AG04449 (cell line): ENCODE results near the gene BRD9.
"Not testable (repeated sequence)": the region's sequence is repeated elsewhere in the genome, so short reads cannot be mapped to it uniquely, and the experiment has no call there.

ENCODE experiments used
- CTCF ChIA-PET: fragments of 350-600 bp; formaldehyde crosslinking; extraction: SDS; loops from one replicate; lab custom pipeline; 2021; ENCODE audit warnings: antibody characterized with exemption; lab: Yijun Ruan, JAX
- POLR2A ChIA-PET: fragments of 400-600, 350-600 bp; formaldehyde crosslinking; extraction: SDS; loops from one replicate; lab custom pipeline; 2020; ENCODE audit warnings: antibody characterized with exemption, inconsistent platforms; lab: Yijun Ruan, JAX
- DNase-seq: peaks from one replicate; pipeline ENCODE4 v3.0.0-alpha.2; 2010; ENCODE audit warnings: low read depth, low spot score
- H3K4me3 ChIP-seq: 2 replicates; pipeline ENCODE4 v1.5.1; 2011; ENCODE audit warnings: low read depth, mild to moderate bottlenecking, control low read depth, low read length
- TF ChIP-seq, protein P1 (sequence below): IDR thresholded peaks from one replicate; pipeline ENCODE4 v1.5.1; 2011; ENCODE audit warnings: mild to moderate bottlenecking, moderate library complexity, low read length, control low read depth, inconsistent platforms; ENCODE audit not compliant: insufficient read depth; ENCODE audit errors: missing control alignments

The BRD9 gene

DNA sequence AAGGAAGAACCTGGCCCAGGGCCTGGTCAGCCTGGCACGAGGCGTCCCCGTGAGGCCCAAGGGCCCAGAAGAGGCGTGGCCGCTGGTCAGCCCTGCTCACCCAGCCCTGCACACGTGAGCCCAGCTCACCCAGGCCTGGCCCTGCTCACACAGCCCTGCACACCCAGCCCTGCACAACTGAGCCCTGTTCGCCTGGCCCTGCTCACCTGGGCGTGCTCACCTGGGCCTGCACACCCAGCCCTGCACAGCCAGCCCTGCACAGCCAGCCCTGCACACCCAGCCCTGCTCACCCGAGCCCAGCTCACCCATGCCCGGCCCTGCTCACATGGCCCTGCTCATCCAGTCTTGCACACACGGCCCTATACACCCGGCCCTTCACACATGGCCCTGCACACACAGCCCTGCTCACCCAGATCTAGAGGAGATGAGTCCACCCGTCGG, 43.9 kb downstream of the BRD9 start:
- CTCF ChIA-PET = no interaction called here
- TF ChIP-seq, protein P1, sequence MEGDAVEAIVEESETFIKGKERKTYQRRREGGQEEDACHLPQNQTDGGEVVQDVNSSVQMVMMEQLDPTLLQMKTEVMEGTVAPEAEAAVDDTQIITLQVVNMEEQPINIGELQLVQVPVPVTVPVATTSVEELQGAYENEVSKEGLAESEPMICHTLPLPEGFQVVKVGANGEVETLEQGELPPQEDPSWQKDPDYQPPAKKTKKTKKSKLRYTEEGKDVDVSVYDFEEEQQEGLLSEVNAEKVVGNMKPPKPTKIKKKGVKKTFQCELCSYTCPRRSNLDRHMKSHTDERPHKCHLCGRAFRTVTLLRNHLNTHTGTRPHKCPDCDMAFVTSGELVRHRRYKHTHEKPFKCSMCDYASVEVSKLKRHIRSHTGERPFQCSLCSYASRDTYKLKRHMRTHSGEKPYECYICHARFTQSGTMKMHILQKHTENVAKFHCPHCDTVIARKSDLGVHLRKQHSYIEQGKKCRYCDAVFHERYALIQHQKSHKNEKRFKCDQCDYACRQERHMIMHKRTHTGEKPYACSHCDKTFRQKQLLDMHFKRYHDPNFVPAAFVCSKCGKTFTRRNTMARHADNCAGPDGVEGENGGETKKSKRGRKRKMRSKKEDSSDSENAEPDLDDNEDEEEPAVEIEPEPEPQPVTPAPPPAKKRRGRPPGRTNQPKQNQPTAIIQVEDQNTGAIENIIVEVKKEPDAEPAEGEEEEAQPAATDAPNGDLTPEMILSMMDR = no peak
- DNase-seq = no peak

DNA sequence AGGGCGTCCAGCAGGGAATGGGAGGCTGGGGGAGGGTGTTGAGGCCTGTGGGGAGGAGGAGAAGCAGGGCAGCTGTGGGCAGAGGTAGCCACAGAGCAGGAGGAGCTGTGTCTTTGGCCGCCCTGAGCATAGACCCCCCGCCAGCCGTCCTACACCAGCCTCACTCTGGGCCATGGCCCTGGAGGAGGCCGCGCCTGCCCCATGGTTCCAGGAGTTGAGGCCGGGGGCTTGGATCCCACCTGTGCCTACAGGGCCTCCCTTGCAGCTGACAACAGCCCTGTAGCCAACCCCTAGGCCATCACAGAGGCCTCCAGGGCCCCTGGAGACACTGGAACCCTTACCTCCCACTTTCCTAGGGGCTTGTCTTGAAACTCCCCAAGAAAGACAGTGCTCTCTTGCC, 44.9 kb downstream of the BRD9 start:
- DNase-seq, H3K4me3 ChIP-seq, POLR2A ChIA-PET, CTCF ChIA-PET: not testable (repeated sequence)

More for the DNA sequence above, 43.9 kb downstream of the BRD9 start:
- POLR2A ChIA-PET = no interaction called here
- H3K4me3 ChIP-seq = no peak overlapping the region

DNA sequence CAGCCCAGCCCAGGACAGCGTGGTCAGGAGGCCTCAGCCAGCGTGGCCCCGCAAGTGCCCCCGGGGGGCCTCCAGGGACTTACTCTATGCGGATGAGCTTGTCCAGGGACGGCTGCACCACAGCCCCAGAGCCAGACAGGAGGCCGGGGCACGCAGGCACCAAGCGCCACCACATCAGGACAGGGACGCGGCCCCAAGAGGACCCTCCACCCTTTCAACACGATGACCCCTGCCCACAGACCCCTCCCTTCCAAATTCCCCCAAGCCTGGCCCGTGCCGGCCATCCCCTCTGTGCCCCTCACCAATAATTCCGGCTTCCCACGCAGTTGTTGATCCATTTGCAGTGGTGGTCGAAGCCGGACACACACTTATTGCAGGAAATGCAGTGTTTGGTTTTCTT, 45.4 kb downstream of the BRD9 start:
- POLR2A ChIA-PET, DNase-seq, H3K4me3 ChIP-seq, CTCF ChIA-PET: not testable (repeated sequence)

DNA sequence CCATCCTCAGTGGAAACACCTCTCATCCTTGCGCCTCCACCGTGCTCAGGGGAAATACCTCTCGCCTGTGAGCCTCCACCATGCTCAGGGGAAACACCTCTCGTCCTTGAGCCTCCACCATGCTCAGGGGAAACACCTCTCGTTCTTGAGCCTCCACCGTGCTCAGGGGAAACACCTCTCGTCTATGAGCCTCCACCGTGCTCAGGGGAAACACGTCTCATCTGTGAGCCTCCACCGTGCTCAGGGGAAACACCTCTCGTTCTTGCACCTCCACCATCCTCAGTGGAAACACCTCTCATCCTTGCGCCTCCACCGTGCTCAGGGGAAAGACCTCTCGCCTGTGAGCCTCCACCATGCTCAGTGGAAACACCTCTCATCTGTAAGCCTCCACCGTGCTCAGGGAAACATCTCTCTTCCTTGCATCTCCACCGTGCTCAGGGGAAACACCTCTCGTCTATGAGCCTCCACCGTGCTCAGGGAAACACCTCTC, 46.0 kb downstream of the BRD9 start:
- H3K4me3 ChIP-seq, CTCF ChIA-PET, DNase-seq, POLR2A ChIA-PET: not testable (repeated sequence)

DNA sequence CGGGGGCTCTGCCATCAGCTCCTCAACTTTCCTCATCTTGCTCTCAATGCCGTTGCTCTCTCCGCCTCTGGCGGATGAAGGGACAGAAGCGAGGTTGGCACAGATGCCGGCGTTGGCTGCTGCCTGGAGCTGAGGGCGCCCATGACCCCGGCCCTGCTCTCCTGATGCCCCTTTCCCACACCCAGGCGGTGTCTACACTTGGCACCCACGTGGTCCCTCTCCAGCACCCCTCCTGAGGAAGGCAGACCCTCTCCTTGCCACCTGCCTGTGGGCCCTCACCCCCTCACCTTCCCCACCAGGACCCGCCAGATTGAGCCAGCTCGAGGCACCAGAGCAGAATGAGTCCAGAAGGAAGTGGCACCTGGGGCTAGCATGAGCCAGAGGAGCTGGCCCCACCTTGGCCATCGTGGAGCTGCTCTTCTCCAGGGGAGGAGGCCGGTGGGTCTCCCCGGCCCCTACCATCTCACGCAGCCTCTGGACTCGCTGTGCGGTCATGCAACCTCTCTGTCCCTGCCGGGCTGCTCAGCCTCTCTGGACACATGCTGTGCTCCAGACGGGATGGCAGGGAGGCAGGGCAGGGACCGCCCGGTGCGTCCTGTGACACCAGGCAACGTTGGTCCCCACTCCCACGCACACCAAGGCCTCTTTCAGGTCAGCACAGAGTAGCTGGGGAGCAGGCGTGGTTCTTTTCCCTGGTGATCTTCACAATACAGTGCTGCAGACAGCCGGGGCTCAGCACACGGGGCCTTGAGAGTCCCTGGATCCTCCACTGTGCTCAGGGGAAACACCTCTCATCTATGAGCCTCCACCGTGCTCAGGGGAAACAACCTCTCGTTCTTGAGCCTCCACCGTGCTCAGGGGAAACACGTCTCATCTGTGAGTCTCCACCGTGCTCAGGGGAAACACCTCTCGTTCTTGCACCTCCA, 46.7 kb downstream of the BRD9 start:
- H3K4me3 ChIP-seq, POLR2A ChIA-PET, CTCF ChIA-PET, DNase-seq: not testable (repeated sequence)

DNA sequence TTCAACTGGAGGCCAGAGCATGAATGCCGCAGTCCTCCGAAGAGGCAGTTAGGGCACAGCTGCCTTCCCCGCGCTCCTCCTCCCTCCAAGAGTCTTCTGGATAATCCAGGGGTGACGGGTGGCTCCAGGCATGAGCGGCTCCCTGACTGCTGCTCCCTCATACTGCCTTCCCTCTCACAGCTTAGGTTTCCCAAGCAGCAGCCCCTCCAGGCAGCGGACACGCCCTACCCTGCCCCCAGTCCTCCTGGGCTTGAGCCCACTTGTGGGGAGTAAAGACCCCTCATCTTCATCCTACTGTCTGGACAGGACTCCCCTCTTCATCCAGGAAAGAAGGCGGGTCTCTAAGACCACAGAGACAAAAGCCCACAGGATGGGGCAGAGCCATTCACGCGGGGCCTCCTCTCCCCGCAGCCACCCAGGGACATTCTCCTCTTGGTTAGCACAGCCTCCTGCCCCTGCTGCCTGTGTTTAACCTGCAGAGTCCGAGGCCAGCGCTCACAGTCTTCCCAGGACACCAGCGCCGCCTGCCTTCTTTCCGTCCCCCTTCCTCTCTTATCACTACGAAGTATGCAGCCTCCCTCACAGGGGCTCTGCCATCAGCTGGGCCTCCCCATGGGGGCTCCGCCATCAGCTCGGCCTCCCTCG, 47.4 kb downstream of the BRD9 start:
- CTCF ChIA-PET, DNase-seq, H3K4me3 ChIP-seq, POLR2A ChIA-PET: not testable (repeated sequence)

DNA sequence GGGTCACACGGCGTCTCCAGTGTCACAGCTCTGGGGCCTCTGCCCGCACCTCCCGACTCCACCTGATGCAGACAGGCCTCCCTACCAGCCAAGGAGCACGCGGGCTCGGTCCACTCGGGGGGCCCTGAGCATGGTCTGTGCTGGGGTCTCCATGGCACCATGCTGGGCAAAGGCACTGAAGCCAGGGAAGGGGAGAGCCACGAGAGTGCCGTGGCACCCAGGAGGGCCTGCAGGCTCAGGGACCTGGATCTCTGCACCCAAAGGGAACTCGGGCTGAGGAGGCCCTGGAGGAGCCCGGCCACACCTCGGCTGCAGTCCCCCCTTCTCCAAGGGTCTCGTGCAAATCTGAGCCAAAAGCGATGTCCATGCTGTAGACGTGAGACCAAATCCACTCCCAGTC, 48.2 kb downstream of the BRD9 start:
- POLR2A ChIA-PET, DNase-seq, CTCF ChIA-PET, H3K4me3 ChIP-seq: not testable (repeated sequence)

DNA sequence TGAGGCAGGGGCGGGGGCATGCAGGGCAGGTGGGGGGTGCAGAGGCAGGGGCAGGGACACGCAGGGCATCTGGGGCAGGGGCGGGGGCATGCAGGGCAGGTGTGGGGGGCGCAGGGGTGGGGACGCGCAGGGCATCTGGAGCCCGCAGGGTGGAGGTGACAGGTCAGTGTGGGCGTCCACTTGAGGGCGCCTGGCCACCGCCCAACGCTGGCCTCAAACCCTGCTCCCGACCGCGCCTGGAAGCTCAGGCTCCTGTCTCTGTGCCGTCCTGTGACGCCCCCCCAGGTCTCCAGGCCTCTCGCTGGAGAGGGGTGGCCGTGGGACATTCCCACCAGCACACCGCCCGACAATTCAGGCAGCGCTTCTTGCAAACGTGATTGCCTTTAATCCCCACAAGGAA, 48.7 kb downstream of the BRD9 start:
- POLR2A ChIA-PET, DNase-seq, CTCF ChIA-PET, H3K4me3 ChIP-seq: not testable (repeated sequence)

DNA sequence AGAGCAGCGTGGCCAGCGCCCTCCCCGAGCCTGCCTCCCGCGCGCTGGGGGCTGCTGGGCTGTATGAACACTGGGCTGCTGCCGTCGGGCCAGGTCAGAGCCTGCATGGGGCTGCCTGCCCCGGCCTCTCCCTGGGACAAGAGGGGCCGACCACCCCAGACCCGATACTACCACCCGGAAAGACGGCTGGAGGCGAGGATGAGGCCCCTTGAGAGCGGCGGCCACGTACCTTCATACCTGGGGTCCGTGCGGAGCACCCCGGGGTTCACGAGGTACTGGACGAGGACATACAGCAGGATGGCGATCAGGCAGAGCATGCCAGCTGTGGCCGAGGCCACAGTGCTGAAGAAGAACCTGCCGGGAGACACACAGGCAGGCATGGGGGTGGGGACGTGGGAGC, 49.2 kb downstream of the BRD9 start:
- DNase-seq, CTCF ChIA-PET, POLR2A ChIA-PET, H3K4me3 ChIP-seq: not testable (repeated sequence)

DNA sequence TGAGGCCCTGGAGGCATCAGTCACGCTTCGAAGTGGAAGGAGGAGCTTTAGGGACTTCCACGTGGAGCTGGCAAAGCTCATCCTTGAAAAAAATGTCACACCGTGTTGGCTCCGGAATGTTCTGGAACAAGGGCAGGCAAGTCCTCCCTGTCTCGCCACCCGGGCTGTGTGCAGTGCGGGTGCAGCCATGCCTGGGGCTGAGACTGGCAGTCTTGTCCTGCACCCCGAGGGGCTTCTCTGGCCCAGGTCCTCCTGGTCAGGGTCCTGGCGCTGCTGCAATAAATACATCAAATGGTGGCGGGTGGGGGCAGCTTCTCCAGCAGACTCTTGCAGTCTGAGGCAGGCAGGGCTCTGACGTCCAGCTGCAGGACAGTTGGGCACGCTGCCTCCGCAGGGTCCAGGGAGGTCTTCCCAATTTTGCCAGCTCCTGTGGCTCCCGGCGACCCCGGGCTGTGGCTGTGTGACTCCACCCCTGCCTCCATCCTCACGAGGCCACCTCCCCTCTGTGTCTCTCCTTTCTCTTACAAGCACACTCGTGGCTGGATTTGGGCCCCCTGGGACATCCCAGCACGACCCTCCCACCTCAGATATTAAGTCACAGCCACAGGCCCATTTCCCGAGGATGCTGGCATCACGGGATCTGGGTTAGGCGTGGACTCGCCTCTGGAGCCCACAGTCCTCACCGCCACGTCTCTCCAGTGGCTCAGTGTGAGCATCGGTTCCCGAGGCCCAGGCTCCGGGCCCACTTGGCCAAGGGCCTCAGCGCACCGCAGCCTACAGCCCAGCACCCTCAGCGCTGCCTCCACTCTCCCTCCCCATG, 50.0 kb downstream of the BRD9 start:
- CTCF ChIA-PET, DNase-seq, POLR2A ChIA-PET, H3K4me3 ChIP-seq: not testable (repeated sequence)

DNA sequence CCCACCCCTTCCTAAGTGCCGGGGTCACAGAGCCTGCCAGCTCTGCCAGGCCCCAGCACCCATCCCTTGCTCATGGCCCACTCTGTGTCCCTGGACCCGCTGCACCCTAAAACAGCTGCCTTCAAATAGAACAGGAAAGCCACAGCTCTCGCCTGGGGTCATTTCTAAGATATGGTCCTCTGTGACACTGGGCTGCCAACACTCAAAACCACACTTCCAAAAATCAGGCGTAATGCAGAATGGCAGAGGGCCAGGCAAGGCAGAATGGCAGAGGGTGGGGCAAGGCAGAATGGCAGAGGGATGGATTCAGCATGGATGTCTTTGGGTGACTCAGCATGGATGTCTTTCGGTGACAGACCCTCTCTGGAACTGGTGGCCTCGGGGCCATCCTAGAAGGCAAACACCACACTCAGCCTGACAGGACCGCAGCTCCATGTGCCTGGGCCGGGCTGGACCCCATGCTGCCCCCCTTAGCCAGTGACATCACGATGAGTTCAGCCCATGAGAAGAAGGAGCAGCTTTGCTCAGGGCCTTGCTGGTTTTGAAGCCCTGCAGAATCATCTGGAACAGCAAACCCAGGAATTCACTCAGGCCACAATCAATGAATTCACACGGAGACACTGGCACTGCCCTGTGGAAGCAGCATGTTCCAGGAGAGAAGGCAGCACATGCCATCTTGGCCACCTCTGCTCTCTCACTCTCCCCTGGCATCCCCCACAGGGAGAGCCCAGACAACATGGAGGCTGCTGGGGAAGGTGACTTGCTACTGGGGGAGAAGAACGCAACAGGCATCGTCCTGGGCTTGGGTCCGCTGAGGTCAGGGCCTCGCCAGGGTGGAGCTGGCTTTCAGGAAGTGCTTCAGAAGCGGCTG, 50.8 kb downstream of the BRD9 start:
- DNase-seq, POLR2A ChIA-PET, H3K4me3 ChIP-seq, CTCF ChIA-PET: not testable (repeated sequence)

DNA sequence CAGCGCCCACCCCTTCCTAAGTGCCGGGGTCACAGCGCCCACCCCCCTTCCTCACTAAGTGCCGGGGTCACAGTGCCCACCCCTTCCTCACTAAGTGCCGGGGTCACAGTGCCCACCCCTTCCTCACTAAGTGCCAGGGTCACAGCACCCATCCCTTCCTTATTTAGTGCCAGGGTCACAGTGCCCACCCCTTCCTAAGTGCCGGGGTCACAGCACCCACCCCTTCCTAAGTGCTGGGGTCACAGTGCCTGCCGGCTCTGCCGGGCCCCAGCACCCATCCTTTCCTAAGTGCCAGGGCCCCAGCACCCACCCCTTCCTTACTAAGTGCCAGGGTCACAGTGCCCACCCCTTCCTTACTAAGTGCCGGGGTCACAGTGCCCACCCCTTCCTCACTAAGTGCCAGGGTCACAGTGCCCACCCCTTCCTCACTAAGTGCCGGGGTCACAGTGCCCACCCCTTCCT, 51.6 kb downstream of the BRD9 start:
- DNase-seq, H3K4me3 ChIP-seq, POLR2A ChIA-PET, CTCF ChIA-PET: not testable (repeated sequence)

DNA sequence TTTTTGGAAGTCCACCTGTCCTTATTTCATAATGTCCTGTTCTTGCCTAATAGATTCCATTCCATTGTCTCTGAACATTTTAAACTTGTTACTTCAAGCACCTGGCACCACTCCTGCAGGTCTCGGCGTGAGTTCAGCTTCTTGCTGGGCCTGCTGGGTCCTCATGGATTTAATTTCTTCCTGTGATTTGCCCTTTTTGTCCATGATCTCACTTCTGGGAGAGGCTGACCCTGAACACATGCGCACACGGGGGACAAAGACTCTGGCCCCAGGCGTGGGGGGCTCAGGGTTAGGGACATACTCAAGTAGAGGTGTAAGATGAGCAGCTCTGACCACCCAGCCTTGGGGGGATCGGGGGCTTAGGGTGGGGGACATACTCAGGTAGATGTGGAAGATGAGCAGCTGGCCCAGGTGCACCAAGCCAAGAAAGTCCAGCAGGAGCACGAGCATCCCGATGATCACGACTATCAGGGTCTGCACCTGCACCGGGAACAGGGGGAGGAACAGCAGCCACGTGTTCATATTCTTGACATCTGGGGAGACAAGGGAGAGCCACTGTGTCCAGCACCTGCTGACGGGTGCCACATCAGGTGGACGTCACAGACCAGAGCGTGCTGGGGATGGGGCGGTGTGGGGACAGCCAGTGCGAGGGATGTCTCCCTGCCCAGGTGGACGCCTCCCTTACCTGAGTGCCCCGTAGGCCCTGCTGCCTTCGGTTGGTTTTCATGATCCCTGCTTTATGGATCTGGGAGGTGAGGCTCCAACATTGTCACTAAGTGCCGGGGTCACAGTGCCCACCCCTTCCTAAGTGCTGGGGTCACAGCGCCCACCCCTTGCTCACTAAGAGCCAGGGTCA, 52.3 kb downstream of the BRD9 start:
- CTCF ChIA-PET, DNase-seq, POLR2A ChIA-PET, H3K4me3 ChIP-seq: not testable (repeated sequence)
